Amygdala (tissue), 56 donors: ENCODE results near the gene PPTC7.
A peak's percentile ranks its signal among the peaks of the same experiment; 100 is the strongest.

Experiments used
- DNase-seq, 56 donors: peaks; one replicate each; lab custom pipeline; 2025; lab: John Stamatoyannopoulos, UW

PPTC7 gene

DNA sequence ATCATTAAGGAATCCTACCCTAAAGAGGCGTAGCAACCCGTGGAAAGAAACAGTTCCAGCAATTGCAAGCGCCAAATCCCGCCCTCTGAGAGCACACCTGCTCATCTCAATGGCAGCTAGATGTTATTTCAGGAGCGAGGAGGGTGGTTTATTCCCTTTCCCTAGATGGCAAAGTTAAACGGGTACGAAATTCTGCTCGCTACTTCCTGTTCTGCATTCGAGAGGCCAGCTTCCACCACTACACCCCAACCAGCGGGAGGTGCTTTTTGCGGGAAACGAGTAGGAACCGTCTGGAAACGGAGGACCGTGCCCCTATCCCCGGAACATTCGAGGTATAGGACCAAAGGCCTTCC, 81.7 kb downstream of the PPTC7 start:
- DNase-seq = peak in 10 of 56 donors; percentile 15 to 71 (median 48)

DNA sequence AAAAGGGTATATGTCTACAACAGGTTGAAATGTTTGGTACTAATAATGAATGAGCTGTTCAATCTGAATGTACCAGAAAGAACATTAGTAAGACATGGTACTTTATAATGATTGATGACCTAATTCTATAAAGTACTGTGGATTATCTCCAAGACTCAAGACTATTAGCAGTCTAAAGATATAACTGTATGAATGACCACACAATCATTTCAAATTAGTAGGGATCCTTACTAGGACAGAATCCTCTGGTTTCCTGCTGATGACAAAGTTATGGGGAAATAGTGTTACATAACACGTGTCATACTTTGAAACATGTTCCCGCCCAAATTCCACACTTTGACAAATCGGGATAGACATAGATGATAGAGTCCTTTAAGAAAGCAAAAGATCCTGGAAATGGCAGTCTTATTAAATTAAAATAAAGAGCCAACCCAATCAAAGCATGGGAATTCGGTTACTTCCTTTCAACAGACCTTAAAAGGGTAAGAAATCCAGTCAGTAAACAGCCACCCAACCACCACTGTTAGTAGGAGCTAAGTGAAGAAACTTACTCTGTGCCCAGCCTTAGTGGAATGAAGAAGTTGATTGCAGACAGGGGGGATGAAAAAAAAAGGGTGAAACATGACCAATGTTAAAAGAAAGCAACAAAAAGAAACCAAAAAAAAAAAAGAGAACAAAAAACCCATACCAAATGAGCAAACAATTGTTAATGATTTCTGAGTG, 84.0 kb downstream of the PPTC7 start:
- DNase-seq = no peak
